Neural cell (in vitro differentiated cells): Measurements from ENCODE around the gene CDKAL1. TPM values are rescaled to one million over a fixed set of nuclear protein-coding genes. Genes with fewer than 3 reads are reported as not detected.

Source experiments
- H2AFZ ChIP-seq: fragments of 200-600, 300-800 bp; sonication (generic), shearing (Covaris generic); 2 replicates; pipeline ENCODE4 v1.6.0; 2014; ENCODE audit warnings: low read depth, mild to moderate bottlenecking, antibody characterized with exemption, low read length, moderate library complexity
- H3F3A ChIP-seq: fragments of 200-600 bp; shearing (Covaris generic); 2 replicates; pipeline ENCODE4 v1.6.1; 2016; ENCODE audit warnings: mild to moderate bottlenecking, moderate library complexity, mixed read lengths, antibody characterized with exemption, low read length; ENCODE audit not compliant: insufficient read depth, poor library complexity, severe bottlenecking
- H3K27ac ChIP-seq: fragments of 200-600, 300-800 bp; sonication (generic), shearing (Covaris generic); 2 replicates; pipeline ENCODE4 v1.5.1; 2014; ENCODE audit warnings: mild to moderate bottlenecking, low read length, moderate library complexity
- H3K27me3 ChIP-seq: fragments of 300-800, 200-600 bp; sonication (generic), shearing (Covaris generic); 2 replicates; pipeline ENCODE4 v1.6.0; 2014; ENCODE audit warnings: mild to moderate bottlenecking, low read depth, low read length, moderate library complexity; ENCODE audit not compliant: insufficient read depth
- H3K36me3 ChIP-seq: fragments of 300-800, 200-600 bp; sonication (generic), shearing (Covaris generic); 2 replicates; pipeline ENCODE4 v1.5.1; 2014; ENCODE audit warnings: mild to moderate bottlenecking, antibody characterized with exemption, low read length, moderate library complexity; ENCODE audit not compliant: insufficient read depth
- H3K4me2 ChIP-seq: fragments of 300-800, 200-600 bp; sonication (generic), shearing (Covaris generic); 2 replicates; pipeline ENCODE4 v1.6.0; 2014; ENCODE audit warnings: mild to moderate bottlenecking, low read length
- H3K4me3 ChIP-seq: fragments of 300-800, 200-600 bp; sonication (generic), shearing (Covaris generic); 2 replicates; pipeline ENCODE4 v1.5.1; 2014; ENCODE audit warnings: mild to moderate bottlenecking, low read length, moderate library complexity
- H3K79me2 ChIP-seq: fragments of 200-600 bp; shearing (Covaris generic); replicated peaks from 2 replicates; pipeline ENCODE4 v1.6.0; 2014; ENCODE audit warnings: mild to moderate bottlenecking, low read length, moderate library complexity; ENCODE audit not compliant: insufficient read depth
- H3K9ac ChIP-seq: fragments of 300-800, 200-600 bp; sonication (generic), shearing (Covaris generic); 2 replicates; pipeline ENCODE4 v1.6.1; 2016; ENCODE audit warnings: mild to moderate bottlenecking, low read length, mixed read lengths
- H3K9me2 ChIP-seq: fragments of 200-600 bp; shearing (Covaris generic); 2 replicates; pipeline ENCODE4 v1.6.1; 2016; ENCODE audit warnings: mild to moderate bottlenecking, low read length, mixed read lengths; ENCODE audit not compliant: insufficient read depth
- H3K9me3 ChIP-seq: fragments of 200-600, 300-800 bp; sonication (generic), shearing (Covaris generic); 2 replicates; pipeline ENCODE4 v1.6.1; 2016; ENCODE audit warnings: mild to moderate bottlenecking, mixed run types, low read length, moderate library complexity, mixed read lengths
- H4K20me1 ChIP-seq: fragments of 200-600 bp; shearing (Covaris generic); 2 replicates; pipeline ENCODE4 v1.6.1; 2016; ENCODE audit warnings: mild to moderate bottlenecking, mixed run types; ENCODE audit not compliant: insufficient read depth
- CTCF ChIP-seq: fragments of 450-650 bp; IDR thresholded peaks from 2 replicates; pipeline ENCODE4 v1.5.1; 2014; ENCODE audit warnings: antibody characterized with exemption, mild to moderate bottlenecking, moderate library complexity; ENCODE audit not compliant: poor library complexity, severe bottlenecking
- EP300 ChIP-seq: fragments of 450-650 bp; conservative IDR thresholded peaks from 2 replicates; pipeline ENCODE4 v1.6.1; 2014; ENCODE audit warnings: antibody characterized with exemption, mild to moderate bottlenecking, moderate library complexity; ENCODE audit not compliant: poor library complexity, severe bottlenecking
- EZH2 ChIP-seq: fragments of 200-600, 300-800 bp; shearing (Covaris generic), sonication (generic); IDR thresholded peaks from 2 replicates; pipeline ENCODE4 v1.6.1; 2014; ENCODE audit warnings: antibody characterized with exemption, low read length, borderline replicate concordance, mild to moderate bottlenecking; ENCODE audit not compliant: insufficient read depth, poor library complexity, severe bottlenecking
- MXI1 ChIP-seq: fragments of 450-650 bp; conservative IDR thresholded peaks from 2 replicates; pipeline ENCODE4 v1.6.1; 2014; ENCODE audit warnings: antibody characterized with exemption, mild to moderate bottlenecking; ENCODE audit not compliant: poor library complexity, severe bottlenecking
- POLR2AphosphoS5 ChIP-seq: IDR thresholded peaks from 2 replicates; pipeline ENCODE4 v1.6.1; 2012
- RAD21 ChIP-seq: fragments of 450-650 bp; conservative IDR thresholded peaks from 2 replicates; pipeline ENCODE4 v1.6.1; 2014; ENCODE audit warnings: antibody characterized with exemption, mild to moderate bottlenecking, moderate library complexity
- REST ChIP-seq: IDR thresholded peaks from 2 replicates; pipeline ENCODE4 v1.6.1; 2012; ENCODE audit warnings: borderline replicate concordance
- SMC3 ChIP-seq: fragments of 450-650 bp; conservative IDR thresholded peaks from 2 replicates; pipeline ENCODE4 v1.6.1; 2014; ENCODE audit warnings: antibody characterized with exemption, mild to moderate bottlenecking, moderate library complexity; ENCODE audit not compliant: poor library complexity
- TAF1 ChIP-seq: IDR thresholded peaks from 2 replicates; pipeline ENCODE4 v1.6.1; 2012; ENCODE audit warnings: low read depth
- polyA plus RNA-seq: library from polyadenylated mRNA; depleted of rRNA; stranded (reverse); fragments of >200 nt; gene quantifications from 2 replicates; pipeline ENCODE4 v1.2.3, GENCODE V29; 2014

CDKAL1 gene
- polyA plus RNA-seq, 1 donor from 2014 or later: 10.7 TPM

GRCh38 chr6:20699402-20699801 is 165.1 kb downstream of the CDKAL1 start:
- no peak overlapping the region for H3K27ac ChIP-seq
- no peak overlapping the region for H3K9ac ChIP-seq
- no peaks in the 10 kb centered on the region for H3K9me2 ChIP-seq
- no peak overlapping the region for H3K4me3 ChIP-seq
- no peak overlapping the region for H3K4me2 ChIP-seq
- no peaks in the 10 kb centered on the region for H3K36me3 ChIP-seq
- no peaks in the 10 kb centered on the region for H3K9me3 ChIP-seq
- H3K27me3 ChIP-seq: no peaks in the 10 kb centered on the region
- H3F3A ChIP-seq: no peaks in the 10 kb centered on the region
- H4K20me1 ChIP-seq: no peaks in the 10 kb centered on the region
- H3K79me2 ChIP-seq: no peaks in the 10 kb centered on the region
- no peak overlapping the region for H2AFZ ChIP-seq
- no peak for TF ChIP-seq REST

GRCh38 chr6:20700375-20700774 is 166.1 kb downstream of the CDKAL1 start:
- no peaks in the 10 kb centered on the region for H3K9me2 ChIP-seq
- no peaks in the 10 kb centered on the region for H3K36me3 ChIP-seq
- no peak overlapping the region for H3K4me3 ChIP-seq
- H3K27ac ChIP-seq: no peak overlapping the region
- H3K9me3 ChIP-seq: no peaks in the 10 kb centered on the region
- no peak overlapping the region for H3K9ac ChIP-seq
- no peaks in the 10 kb centered on the region for H3K79me2 ChIP-seq
- H3F3A ChIP-seq: no peaks in the 10 kb centered on the region
- no peak overlapping the region for H3K4me2 ChIP-seq
- TF ChIP-seq EP300 (no peak), EZH2 (no peak)
- no peak overlapping the region for H2AFZ ChIP-seq
- H3K27me3 ChIP-seq: no peaks in the 10 kb centered on the region
- no peaks in the 10 kb centered on the region for H4K20me1 ChIP-seq

GRCh38 chr6:20702366-20702765 is 168.1 kb downstream of the CDKAL1 start:
- H3K27me3 ChIP-seq: no peaks in the 10 kb centered on the region
- no peak for TF ChIP-seq MXI1
- no peak for TF ChIP-seq EZH2
- no peak for TF ChIP-seq SMC3
- TF ChIP-seq EP300: no peak
- TF ChIP-seq REST: no peak
- no peak for TF ChIP-seq CTCF
- TF ChIP-seq RAD21: no peak
- no peak for TF ChIP-seq TAF1
- no peak for TF ChIP-seq POLR2AphosphoS5
- no peak overlapping the region for H3K4me3 ChIP-seq
- no peaks in the 10 kb centered on the region for H3K9me3 ChIP-seq
- no peak overlapping the region for H3K27ac ChIP-seq
- no peaks in the 10 kb centered on the region for H3K79me2 ChIP-seq
- H3K4me2 ChIP-seq: no peak overlapping the region
- no peaks in the 10 kb centered on the region for H4K20me1 ChIP-seq
- no peak overlapping the region for H2AFZ ChIP-seq
- no peaks in the 10 kb centered on the region for H3K36me3 ChIP-seq
- H3K9ac ChIP-seq: no peak overlapping the region
- no peaks in the 10 kb centered on the region for H3F3A ChIP-seq
- H3K9me2 ChIP-seq: no peaks in the 10 kb centered on the region
